Liver (tissue), 9 donors: ENCODE data around the gene C16orf86. TPM values are rescaled to one million over a fixed set of nuclear protein-coding genes. Genes with fewer than 3 reads are reported as not detected.

Experiments
- DNase-seq: peaks from one replicate; pipeline ENCODE4 v3.0.0-alpha.2; 2017; ENCODE audit warnings: low spot score
- H3K27ac ChIP-seq, 2 donors: one replicate each; pipeline ENCODE4 v1.7.0; 2013; ENCODE audit warnings: inconsistent platforms in 2 of 2, low read length in 2 of 2, control low read depth in 1 of 2, low read depth in 1 of 2, mild to moderate bottlenecking in 1 of 2
- H3K27me3 ChIP-seq, 4 donors: one replicate each; pipeline versions ENCODE4 v1.6.1 to v1.7.0; 2013; ENCODE audit warnings: low read length in 3 of 4, inconsistent platforms in 1 of 4, mild to moderate bottlenecking in 1 of 4, moderate library complexity in 1 of 4; ENCODE audit not compliant: control insufficient read depth in 4 of 4, insufficient read depth in 4 of 4
- H3K36me3 ChIP-seq, 4 donors: one replicate each; pipeline versions ENCODE4 v1.6.1 to v1.7.0; 2013; ENCODE audit warnings: low read length in 3 of 4, mild to moderate bottlenecking in 3 of 4, low read depth in 1 of 4, moderate library complexity in 1 of 4; ENCODE audit not compliant: control insufficient read depth in 4 of 4, insufficient read depth in 3 of 4
- H3K4me1 ChIP-seq, 4 donors: one replicate each; pipeline versions ENCODE4 v1.6.1 to v1.7.0; 2013; ENCODE audit warnings: low read length in 3 of 4, mild to moderate bottlenecking in 3 of 4, moderate library complexity in 1 of 4; ENCODE audit not compliant: control insufficient read depth in 4 of 4, insufficient read depth in 4 of 4
- H3K4me3 ChIP-seq, 3 donors: one replicate each; pipeline versions ENCODE4 v1.6.1 to v1.7.0; 2013; ENCODE audit warnings: low read length in 3 of 3, control low read depth in 1 of 3, low read depth in 1 of 3, mild to moderate bottlenecking in 1 of 3
- H3K9ac ChIP-seq, 2 donors: one replicate each; pipeline ENCODE4 v1.7.0; 2013; ENCODE audit warnings: low read length in 2 of 2, mild to moderate bottlenecking in 2 of 2, moderate library complexity in 2 of 2, control low read depth in 1 of 2, low read depth in 1 of 2
- H3K9me3 ChIP-seq, 4 donors: one replicate each; pipeline versions ENCODE4 v1.6.1 to v1.7.0; 2013; ENCODE audit warnings: low read length in 3 of 4; ENCODE audit not compliant: control insufficient read depth in 4 of 4
- ATF3 ChIP-seq: IDR thresholded peaks from 2 replicates; pipeline ENCODE4 v1.6.1; 2016; ENCODE audit warnings: antibody characterized with exemption
- EGR1 ChIP-seq, 2 donors: IDR thresholded peaks; 2 replicates each; pipeline ENCODE4 v1.6.1; 2016 to 2018; ENCODE audit warnings: antibody characterized with exemption in 2 of 2, low read depth in 2 of 2
- FOXA1 ChIP-seq: IDR thresholded peaks from 2 replicates; pipeline ENCODE4 v1.6.1; 2016; ENCODE audit warnings: antibody characterized with exemption
- FOXA2 ChIP-seq: IDR thresholded peaks from 2 replicates; pipeline ENCODE4 v1.6.1; 2016; ENCODE audit warnings: antibody characterized with exemption
- GABPA ChIP-seq, 2 donors: IDR thresholded peaks in 1 of 2; conservative IDR thresholded peaks in 1 of 2; 2 replicates each; pipeline ENCODE4 v1.6.1; 2016; ENCODE audit warnings: antibody characterized with exemption in 2 of 2, mild to moderate bottlenecking in 1 of 2, moderate library complexity in 1 of 2
- HNF4A ChIP-seq, 2 donors: conservative IDR thresholded peaks; 2 replicates each; pipeline ENCODE4 v1.6.1; 2016; ENCODE audit warnings: antibody characterized with exemption in 2 of 2, mild to moderate bottlenecking in 2 of 2
- HNF4G ChIP-seq: IDR thresholded peaks from 2 replicates; pipeline ENCODE4 v1.6.1; 2016; ENCODE audit warnings: antibody characterized with exemption
- JUND ChIP-seq, 2 donors: IDR thresholded peaks; 2 replicates each; pipeline ENCODE4 v1.6.1; 2016; ENCODE audit warnings: antibody characterized with exemption in 2 of 2
- NR2F2 ChIP-seq: IDR thresholded peaks from 2 replicates; pipeline ENCODE4 v1.6.1; 2016; ENCODE audit warnings: antibody characterized with exemption
- RAD21 ChIP-seq, 2 donors: IDR thresholded peaks; 2 replicates each; pipeline ENCODE4 v1.6.1; 2016; ENCODE audit warnings: antibody characterized with exemption in 2 of 2, mild to moderate bottlenecking in 2 of 2
- RXRA ChIP-seq, 2 donors: IDR thresholded peaks; 2 replicates each; pipeline ENCODE4 v1.6.1; 2017 to 2018; ENCODE audit warnings: antibody characterized with exemption in 2 of 2, mild to moderate bottlenecking in 1 of 2
- SP1 ChIP-seq: IDR thresholded peaks from 2 replicates; pipeline ENCODE4 v1.6.1; 2018; ENCODE audit warnings: antibody characterized with exemption, mild to moderate bottlenecking
- TAF1 ChIP-seq: conservative IDR thresholded peaks from 2 replicates; pipeline ENCODE4 v1.6.1; 2016; ENCODE audit warnings: antibody characterized with exemption, mild to moderate bottlenecking
- YY1 ChIP-seq: IDR thresholded peaks from 2 replicates; pipeline ENCODE4 v1.6.1; 2016; ENCODE audit warnings: antibody characterized with exemption, mild to moderate bottlenecking
- WGBS: extraction: QIAGEN DNeasy Blood & Tissue Kit; methylation state at CpG from one replicate; pipeline ENCODE4 v1.1.7; 2013; 5-methylcytosine and 5-hydroxymethylcytosine counted together
- polyA plus RNA-seq, 2 donors: library from polyadenylated mRNA; stranded (reverse) in 1 of 2; unstranded in 1 of 2; fragments of 200-250 nt in 1 of 2; fragments of >200 nt in 1 of 2; fragmentation: Nextera tagmentation in 1 of 2; extraction: Ambion mirVana in 1 of 2; gene quantifications; one replicate each; pipeline versions ENCODE4 v1.2.1 to v1.2.3, GENCODE V29; 2013 to 2015
- total RNA-seq, 2 donors: library from RNA; depleted of rRNA; stranded (reverse); fragments of >200 nt; gene quantifications; one replicate each; pipeline ENCODE4 v1.2.3, GENCODE V29; 2014
- TF ChIP-seq, protein P1 (sequence below): fragments of 150-350 bp; IDR thresholded peaks from 2 replicates; pipeline ENCODE4 v1.5.1; 2017; ENCODE audit warnings: improper control_type of control experiment, low read depth, low read length; ENCODE audit not compliant: missing input control
- TF ChIP-seq, protein P2 (sequence below): IDR thresholded peaks from 2 replicates; pipeline ENCODE4 v1.6.1; 2016; ENCODE audit warnings: antibody characterized with exemption
- TF ChIP-seq, protein P3 (sequence below): IDR thresholded peaks from 2 replicates; pipeline ENCODE4 v1.6.1; 2016; ENCODE audit warnings: antibody characterized with exemption, mild to moderate bottlenecking
- TF ChIP-seq, protein P4 (sequence below): IDR thresholded peaks from 2 replicates; pipeline ENCODE4 v1.6.1; 2016; ENCODE audit warnings: antibody characterized with exemption
- donor health status: healthy.
- donor health status: healthy.
- donor health status: healthy.
- donor health status: healthy.
- donor health status: healthy.

C16orf86 gene
- total and polyA plus RNA-seq, 4 donors: 1.2 to 2.6 (median 2.1) TPM

GRCh38 chr16:67672739-67673662 is 6.4 kb downstream of the C16orf86 start:
- Histone ChIP-seq H3K9ac (peak overlapping the region in 1 of 2 donors; percentile 10), H3K9me3 (no peaks in the 10 kb centered on the region), H3K27ac (peak overlapping the region; percentile 89 to 95), H3K27me3 (no peaks in the 10 kb centered on the region), H3K4me1 (peaks cover 21 to 73% (median 59%) of the 10 kb centered on the region in 4 donors), H3K4me3 (no peak overlapping the region), H3K36me3 (no peaks in the 10 kb centered on the region)
- 33% methylated on average over 13 of the region's 13 CpGs for WGBS
- peak; percentile 77 for DNase-seq
- TF ChIP-seq HNF4A (conservative IDR thresholded peaks at IDR 0.05) (no peak), TAF1 (no peak), FOXA1 (no peak), ATF3 (no peak), RAD21 (IDR thresholded peaks at IDR 0.05) (peak; percentile 86 to 94), JUND (IDR thresholded peaks at IDR 0.05) (no peak), NR2F2 (no peak), RXRA (IDR thresholded peaks at IDR 0.05) (peak; percentile 2 to 17)
- TF ChIP-seq, protein P1, sequence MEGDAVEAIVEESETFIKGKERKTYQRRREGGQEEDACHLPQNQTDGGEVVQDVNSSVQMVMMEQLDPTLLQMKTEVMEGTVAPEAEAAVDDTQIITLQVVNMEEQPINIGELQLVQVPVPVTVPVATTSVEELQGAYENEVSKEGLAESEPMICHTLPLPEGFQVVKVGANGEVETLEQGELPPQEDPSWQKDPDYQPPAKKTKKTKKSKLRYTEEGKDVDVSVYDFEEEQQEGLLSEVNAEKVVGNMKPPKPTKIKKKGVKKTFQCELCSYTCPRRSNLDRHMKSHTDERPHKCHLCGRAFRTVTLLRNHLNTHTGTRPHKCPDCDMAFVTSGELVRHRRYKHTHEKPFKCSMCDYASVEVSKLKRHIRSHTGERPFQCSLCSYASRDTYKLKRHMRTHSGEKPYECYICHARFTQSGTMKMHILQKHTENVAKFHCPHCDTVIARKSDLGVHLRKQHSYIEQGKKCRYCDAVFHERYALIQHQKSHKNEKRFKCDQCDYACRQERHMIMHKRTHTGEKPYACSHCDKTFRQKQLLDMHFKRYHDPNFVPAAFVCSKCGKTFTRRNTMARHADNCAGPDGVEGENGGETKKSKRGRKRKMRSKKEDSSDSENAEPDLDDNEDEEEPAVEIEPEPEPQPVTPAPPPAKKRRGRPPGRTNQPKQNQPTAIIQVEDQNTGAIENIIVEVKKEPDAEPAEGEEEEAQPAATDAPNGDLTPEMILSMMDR: peak; percentile 84

- peaks cover 17 to 63% (median 49%) of the 10 kb centered on the region in 4 donors for H3K4me1 ChIP-seq
- 11% methylated on average over 21 of the region's 21 CpGs for WGBS
- TF ChIP-seq HNF4G (no peak), RAD21 (IDR thresholded peaks at IDR 0.05) (peak; percentile 28 to 53), EGR1 (IDR thresholded peaks at IDR 0.05; ENCODE audit: low read depth in 2 of 2) (peak; percentile 56 to 83), ATF3 (no peak), NR2F2 (peak; percentile 96), HNF4A (conservative IDR thresholded peaks at IDR 0.05) (peak; percentile 44 to 64), SP1 (peak; percentile 77), FOXA2 (no peak), JUND (IDR thresholded peaks at IDR 0.05) (no peak), GABPA (IDR thresholded peaks at IDR 0.05 in 1 of 2, conservative IDR thresholded peaks at IDR 0.05 in 1 of 2) (peak in 1 of 2 donors; percentile 74), TAF1 (no peak), FOXA1 (no peak), RXRA (IDR thresholded peaks at IDR 0.05) (peak; percentile 56 to 70), YY1 (peak; percentile 60)
- TF ChIP-seq, protein P2, sequence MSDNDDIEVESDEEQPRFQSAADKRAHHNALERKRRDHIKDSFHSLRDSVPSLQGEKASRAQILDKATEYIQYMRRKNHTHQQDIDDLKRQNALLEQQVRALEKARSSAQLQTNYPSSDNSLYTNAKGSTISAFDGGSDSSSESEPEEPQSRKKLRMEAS: peak; percentile 95
- TF ChIP-seq, protein P1: no peak
- TF ChIP-seq, protein P3, sequence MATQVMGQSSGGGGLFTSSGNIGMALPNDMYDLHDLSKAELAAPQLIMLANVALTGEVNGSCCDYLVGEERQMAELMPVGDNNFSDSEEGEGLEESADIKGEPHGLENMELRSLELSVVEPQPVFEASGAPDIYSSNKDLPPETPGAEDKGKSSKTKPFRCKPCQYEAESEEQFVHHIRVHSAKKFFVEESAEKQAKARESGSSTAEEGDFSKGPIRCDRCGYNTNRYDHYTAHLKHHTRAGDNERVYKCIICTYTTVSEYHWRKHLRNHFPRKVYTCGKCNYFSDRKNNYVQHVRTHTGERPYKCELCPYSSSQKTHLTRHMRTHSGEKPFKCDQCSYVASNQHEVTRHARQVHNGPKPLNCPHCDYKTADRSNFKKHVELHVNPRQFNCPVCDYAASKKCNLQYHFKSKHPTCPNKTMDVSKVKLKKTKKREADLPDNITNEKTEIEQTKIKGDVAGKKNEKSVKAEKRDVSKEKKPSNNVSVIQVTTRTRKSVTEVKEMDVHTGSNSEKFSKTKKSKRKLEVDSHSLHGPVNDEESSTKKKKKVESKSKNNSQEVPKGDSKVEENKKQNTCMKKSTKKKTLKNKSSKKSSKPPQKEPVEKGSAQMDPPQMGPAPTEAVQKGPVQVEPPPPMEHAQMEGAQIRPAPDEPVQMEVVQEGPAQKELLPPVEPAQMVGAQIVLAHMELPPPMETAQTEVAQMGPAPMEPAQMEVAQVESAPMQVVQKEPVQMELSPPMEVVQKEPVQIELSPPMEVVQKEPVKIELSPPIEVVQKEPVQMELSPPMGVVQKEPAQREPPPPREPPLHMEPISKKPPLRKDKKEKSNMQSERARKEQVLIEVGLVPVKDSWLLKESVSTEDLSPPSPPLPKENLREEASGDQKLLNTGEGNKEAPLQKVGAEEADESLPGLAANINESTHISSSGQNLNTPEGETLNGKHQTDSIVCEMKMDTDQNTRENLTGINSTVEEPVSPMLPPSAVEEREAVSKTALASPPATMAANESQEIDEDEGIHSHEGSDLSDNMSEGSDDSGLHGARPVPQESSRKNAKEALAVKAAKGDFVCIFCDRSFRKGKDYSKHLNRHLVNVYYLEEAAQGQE: no peak
- TF ChIP-seq, protein P4, sequence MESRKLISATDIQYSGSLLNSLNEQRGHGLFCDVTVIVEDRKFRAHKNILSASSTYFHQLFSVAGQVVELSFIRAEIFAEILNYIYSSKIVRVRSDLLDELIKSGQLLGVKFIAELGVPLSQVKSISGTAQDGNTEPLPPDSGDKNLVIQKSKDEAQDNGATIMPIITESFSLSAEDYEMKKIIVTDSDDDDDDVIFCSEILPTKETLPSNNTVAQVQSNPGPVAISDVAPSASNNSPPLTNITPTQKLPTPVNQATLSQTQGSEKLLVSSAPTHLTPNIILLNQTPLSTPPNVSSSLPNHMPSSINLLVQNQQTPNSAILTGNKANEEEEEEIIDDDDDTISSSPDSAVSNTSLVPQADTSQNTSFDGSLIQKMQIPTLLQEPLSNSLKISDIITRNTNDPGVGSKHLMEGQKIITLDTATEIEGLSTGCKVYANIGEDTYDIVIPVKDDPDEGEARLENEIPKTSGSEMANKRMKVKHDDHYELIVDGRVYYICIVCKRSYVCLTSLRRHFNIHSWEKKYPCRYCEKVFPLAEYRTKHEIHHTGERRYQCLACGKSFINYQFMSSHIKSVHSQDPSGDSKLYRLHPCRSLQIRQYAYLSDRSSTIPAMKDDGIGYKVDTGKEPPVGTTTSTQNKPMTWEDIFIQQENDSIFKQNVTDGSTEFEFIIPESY: no peak
- peak overlapping the region; percentile 18 to 34 for H3K9ac ChIP-seq
- H3K27ac ChIP-seq: peak overlapping the region; percentile 89 to 95
- no peak overlapping the region for H3K4me3 ChIP-seq
- no peaks in the 10 kb centered on the region for H3K36me3 ChIP-seq
- DNase-seq: peak; percentile 56
- no peaks in the 10 kb centered on the region for H3K9me3 ChIP-seq
- H3K27me3 ChIP-seq: no peaks in the 10 kb centered on the region
Measured at GRCh38 chr16:67673712-67674580, 7.3 kb downstream of the C16orf86 start.
